HL-60 (cell line): Measurements from ENCODE around the gene CALN1.

Experiments
- CTCF ChIP-seq: IDR thresholded peaks from one replicate; pipeline ENCODE4 v1.5.1; 2011; ENCODE audit warnings: low read length, control low read depth, inconsistent platforms; ENCODE audit not compliant: insufficient read depth
- REST ChIP-seq: IDR thresholded peaks from 2 replicates; pipeline ENCODE4 v1.6.1; 2012; ENCODE audit warnings: low read depth; ENCODE audit not compliant: insufficient replicate concordance
- SPI1 ChIP-seq: IDR thresholded peaks from 2 replicates; pipeline ENCODE4 v1.6.1; 2012; ENCODE audit warnings: low read depth, mild to moderate bottlenecking, borderline replicate concordance

GRCh38 chr7:71775648-71776047, 636.5 kb downstream of the CALN1 start:
- TF ChIP-seq CTCF (no peak), REST (no peak), SPI1 (no peak)
